ENCODE data around the gene ASB2. TPM values are rescaled to one million over a fixed set of nuclear protein-coding genes. Genes with fewer than 3 reads are reported as not detected.

Gene ASB2
- total RNA-seq, 2 experiments from 2014 or later = 21.3 to 24.0 TPM

DNA sequence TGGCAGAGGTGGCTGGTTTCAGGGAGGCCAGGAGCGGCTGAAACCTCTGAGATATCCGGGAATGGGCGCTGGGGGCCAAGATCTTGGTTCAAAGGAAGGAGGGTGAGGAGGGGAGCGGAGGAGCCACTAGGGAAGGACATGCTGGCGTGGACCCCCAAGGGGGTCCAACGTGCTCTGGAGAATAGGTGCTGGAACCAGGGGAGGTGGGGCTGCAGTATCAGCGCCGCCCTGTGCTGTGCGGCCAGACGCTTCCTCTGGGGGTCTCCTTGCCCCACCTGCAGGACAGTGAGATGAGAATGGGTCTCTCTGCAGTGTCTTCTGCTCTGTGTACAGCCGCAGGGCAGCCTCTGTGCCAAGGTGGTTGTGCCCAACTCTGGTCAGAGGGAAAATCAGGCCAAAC lies 46.7 kb downstream of the ASB2 start:
- Mint-ChIP-seq H3K27ac (no peak overlapping the region), H3K4me1 (no peaks in the 10 kb centered on the region), H3K27me3 (no peaks in the 10 kb centered on the region), H3K36me3 (no peaks in the 10 kb centered on the region), H3K9me3 (no peaks in the 10 kb centered on the region), H3K4me3 (no peak overlapping the region)
- no peak for DNase-seq
- POLR2A ChIA-PET = no interaction called here
- no peak for ATAC-seq (ENCODE audit: low read depth)

DNA sequence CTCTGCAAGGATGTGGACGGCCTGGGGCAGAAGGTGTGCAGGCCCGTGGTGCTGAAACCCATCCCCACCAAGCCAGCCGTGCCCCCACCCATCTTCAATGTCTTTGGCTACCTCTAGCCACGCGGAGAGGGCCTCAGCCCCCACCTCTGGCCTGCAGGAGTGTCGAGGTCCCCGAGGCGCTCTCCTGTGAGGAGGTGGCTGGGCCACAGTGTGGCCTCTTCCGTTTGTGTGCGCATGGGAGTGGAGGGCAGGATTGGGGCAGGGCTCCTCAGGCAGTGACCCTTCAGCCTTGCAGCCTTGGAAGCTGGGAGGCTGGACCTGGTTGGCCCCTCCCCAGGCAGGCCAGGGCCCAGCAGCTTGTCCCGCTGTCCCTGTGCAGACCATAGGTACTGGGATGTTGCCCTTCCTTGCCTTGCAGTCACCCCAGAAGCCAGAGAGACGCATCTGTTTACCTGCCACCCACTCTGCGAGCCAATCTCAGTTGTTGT lies 47.3 kb downstream of the ASB2 start:
- DNase-seq = no peak
- no peaks in the 10 kb centered on the region for H3K4me1 Mint-ChIP-seq
- no peak for ATAC-seq (ENCODE audit: low read depth)
- no peaks in the 10 kb centered on the region for H3K27me3 Mint-ChIP-seq
- H3K9me3 Mint-ChIP-seq = no peaks in the 10 kb centered on the region
- no peaks in the 10 kb centered on the region for H3K36me3 Mint-ChIP-seq
- H3K4me3 Mint-ChIP-seq = no peak overlapping the region
- H3K27ac Mint-ChIP-seq = no peak overlapping the region
- POLR2A ChIA-PET = no interaction called here

DNA sequence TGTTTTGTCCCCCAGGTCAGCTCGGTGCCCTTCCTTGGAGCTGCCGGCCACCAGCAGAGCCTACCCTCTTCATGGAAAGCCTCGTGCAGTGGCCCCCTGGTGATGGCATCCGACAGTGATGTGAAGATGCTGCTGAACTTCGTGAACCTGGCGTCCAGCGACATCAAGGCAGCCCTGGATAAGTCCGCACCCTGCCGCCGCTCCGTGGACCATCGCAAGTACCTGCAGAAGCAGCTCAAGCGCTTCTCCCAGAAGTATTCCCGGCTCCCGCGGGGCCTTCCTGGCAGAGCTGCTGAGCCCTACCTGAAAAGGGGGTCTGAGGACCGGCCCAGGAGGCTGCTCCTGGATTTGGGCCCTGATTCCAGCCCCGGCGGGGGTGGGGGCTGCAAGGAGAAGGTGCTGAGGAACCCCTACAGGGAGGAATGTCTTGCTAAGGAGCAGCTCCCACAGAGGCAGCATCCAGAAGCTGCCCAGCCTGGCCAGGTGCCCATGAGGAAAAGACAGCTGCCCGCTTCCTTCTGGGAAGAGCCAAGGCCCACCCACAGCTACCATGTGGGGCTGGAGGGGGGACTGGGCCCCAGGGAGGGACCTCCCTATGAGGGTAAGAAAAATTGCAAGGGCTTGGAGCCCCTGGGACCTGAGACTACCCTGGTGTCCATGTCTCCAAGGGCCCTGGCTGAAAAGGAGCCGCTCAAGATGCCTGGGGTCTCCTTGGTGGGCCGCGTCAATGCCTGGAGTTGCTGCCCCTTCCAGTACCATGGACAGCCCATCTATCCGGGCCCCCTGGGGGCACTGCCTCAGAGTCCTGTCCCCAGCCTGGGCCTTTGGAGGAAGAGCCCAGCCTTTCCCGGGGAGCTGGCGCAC lies 48.0 kb downstream of the ASB2 start:
- Mint-ChIP-seq H3K36me3 (no peaks in the 10 kb centered on the region), H3K27me3 (no peaks in the 10 kb centered on the region), H3K27ac (no peak overlapping the region), H3K9me3 (no peaks in the 10 kb centered on the region), H3K4me3 (no peak overlapping the region), H3K4me1 (no peaks in the 10 kb centered on the region)
- no peak for ATAC-seq (ENCODE audit: low read depth)
- POLR2A ChIA-PET = no interaction called here
- no peak for DNase-seq

GRCh38 chr14:93927800-93928145 lies 48.6 kb downstream of the ASB2 start:
- no peak overlapping the region for H3K4me3 Mint-ChIP-seq
- no peaks in the 10 kb centered on the region for H3K36me3 Mint-ChIP-seq
- POLR2A ChIA-PET = no interaction called here
- H3K4me1 Mint-ChIP-seq = no peaks in the 10 kb centered on the region
- peaks cover 3% of the 10 kb centered on the region for H3K27me3 Mint-ChIP-seq
- H3K9me3 Mint-ChIP-seq = no peaks in the 10 kb centered on the region
- ATAC-seq (ENCODE audit: low read depth) = no peak
- no peak for DNase-seq
- no peak overlapping the region for H3K27ac Mint-ChIP-seq

DNA sequence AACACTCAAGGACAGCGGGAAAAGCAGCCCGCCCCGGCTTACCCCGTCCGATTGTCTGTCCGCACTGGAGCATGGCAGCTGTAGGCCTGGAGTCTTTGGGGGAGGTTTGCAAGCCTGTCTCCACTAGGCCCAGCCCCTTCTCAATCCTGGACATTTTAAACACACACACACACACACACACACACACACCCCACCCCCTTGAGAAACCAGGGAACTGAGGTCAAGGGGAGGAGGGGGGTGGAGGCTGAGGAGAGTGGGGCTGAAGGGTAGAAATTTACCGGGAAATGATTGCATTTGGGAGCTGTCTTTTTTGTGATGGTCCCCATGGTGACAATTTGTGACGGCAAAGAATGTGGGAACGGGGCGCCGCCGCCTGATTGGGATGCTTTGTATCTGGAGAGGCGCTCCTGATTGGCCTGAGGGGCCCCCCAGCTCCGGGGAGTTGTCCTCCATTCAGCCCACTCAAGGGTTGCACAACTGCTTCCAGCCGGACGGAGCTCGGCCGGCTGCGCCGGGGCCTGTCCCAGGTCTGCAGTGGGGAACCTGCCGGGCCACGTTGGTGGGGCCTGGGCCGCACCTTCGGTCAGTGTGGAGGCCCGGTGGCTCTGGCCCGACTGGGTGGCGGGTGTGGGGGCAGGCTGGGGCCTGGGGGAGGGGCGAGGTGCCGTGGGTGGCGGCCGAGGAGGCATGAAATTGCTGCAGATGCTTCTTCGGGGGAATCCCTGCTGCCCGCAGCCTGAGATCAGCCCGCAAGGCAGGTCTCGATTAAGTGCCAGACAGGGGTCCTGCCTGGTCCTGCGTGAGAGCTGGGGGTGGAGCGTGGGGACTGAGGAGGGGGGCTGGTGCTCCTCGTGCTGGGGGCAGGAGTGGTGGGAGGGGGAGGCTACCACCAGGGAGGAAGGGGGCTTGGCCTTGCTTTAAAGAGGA lies 49.2 kb downstream of the ASB2 start, which contains the start of gene FAM181A:
Gene FAM181A, plus strand, starts transcription at position 472 of the 927 bp plus-strand sequence. CDS start 942 bp downstream, outside the sequence.
- Mint-ChIP-seq H3K27ac (no peak within 1 kb of the TSS), H3K36me3 (no peaks in the 10 kb centered on the region), H3K4me1 (no peaks in the 10 kb centered on the region), H3K27me3 (peaks cover 4% of the 10 kb centered on the region), H3K4me3 (no peak within 1 kb of the TSS), H3K9me3 (no peaks in the 10 kb centered on the region)
- DNase-seq (no peak), ATAC-seq (ENCODE audit: low read depth) (no peak)
- POLR2A ChIA-PET = no interaction called here

DNA sequence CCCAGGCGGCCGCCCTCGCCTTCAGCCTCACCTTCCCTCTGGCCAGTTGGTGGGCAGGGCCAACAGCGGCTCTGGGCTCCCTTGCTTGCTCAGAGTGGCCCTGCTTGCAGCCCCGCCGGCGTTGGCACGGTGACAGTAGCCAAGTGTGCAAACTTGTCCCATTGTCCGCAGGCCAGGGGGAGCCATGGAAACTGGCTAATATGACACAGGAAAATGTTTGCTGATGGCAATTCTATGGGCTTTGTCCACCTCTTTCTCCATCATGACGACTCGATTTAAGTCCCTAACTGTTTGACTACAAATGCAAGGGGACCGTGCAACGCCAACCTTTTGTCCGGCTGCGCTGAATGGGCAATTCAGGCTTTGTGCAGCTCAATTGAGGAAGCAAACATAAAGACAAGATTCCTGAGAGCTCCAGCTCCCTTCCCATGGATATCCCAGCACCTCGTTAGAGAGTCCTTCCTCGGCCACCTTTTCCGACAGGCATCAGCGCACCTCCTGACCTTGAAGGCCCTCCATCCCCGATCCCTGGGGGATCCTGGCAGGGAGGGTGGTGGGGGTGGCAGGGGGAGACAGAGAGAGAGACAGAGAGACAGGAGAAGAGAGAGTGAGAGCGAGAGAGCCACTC lies 50.0 kb downstream of the ASB2 start:
- Mint-ChIP-seq H3K27ac (no peak overlapping the region), H3K4me1 (no peaks in the 10 kb centered on the region), H3K27me3 (peaks cover 7% of the 10 kb centered on the region), H3K9me3 (no peaks in the 10 kb centered on the region), H3K4me3 (no peak overlapping the region), H3K36me3 (no peaks in the 10 kb centered on the region)
- POLR2A ChIA-PET = no interaction called here
- ATAC-seq (ENCODE audit: low read depth) (no peak), DNase-seq (no peak)

GRCh38 chr14:93925374-93925895 lies 50.9 kb downstream of the ASB2 start:
- Mint-ChIP-seq H3K27ac (no peak overlapping the region), H3K36me3 (no peaks in the 10 kb centered on the region), H3K4me3 (no peak overlapping the region), H3K27me3 (peaks cover 12% of the 10 kb centered on the region), H3K4me1 (no peaks in the 10 kb centered on the region), H3K9me3 (no peaks in the 10 kb centered on the region)
- no peak for DNase-seq
- no peak for ATAC-seq (ENCODE audit: low read depth)
- POLR2A ChIA-PET = no interaction called here

- DNase-seq (no peak), ATAC-seq (ENCODE audit: low read depth) (no peak)
- H3K4me3 Mint-ChIP-seq = no peak overlapping the region
- H3K4me1 Mint-ChIP-seq = no peaks in the 10 kb centered on the region
- H3K36me3 Mint-ChIP-seq = no peaks in the 10 kb centered on the region
- H3K27ac Mint-ChIP-seq = no peak overlapping the region
- H3K27me3 Mint-ChIP-seq = peaks cover 12% of the 10 kb centered on the region
- no peaks in the 10 kb centered on the region for H3K9me3 Mint-ChIP-seq
- POLR2A ChIA-PET = no interaction called here
These were observed 51.6 kb downstream of the ASB2 start for GRCh38 chr14:93924592-93925355.

- Mint-ChIP-seq H3K27me3 (peaks cover 12% of the 10 kb centered on the region), H3K27ac (no peak overlapping the region), H3K4me1 (no peaks in the 10 kb centered on the region), H3K4me3 (no peak overlapping the region), H3K9me3 (no peaks in the 10 kb centered on the region), H3K36me3 (no peaks in the 10 kb centered on the region)
- DNase-seq = no peak
- no peak for ATAC-seq (ENCODE audit: low read depth)
- POLR2A ChIA-PET = no interaction called here
These were observed 52.7 kb downstream of the ASB2 start for GRCh38 chr14:93923626-93924025.

DNA sequence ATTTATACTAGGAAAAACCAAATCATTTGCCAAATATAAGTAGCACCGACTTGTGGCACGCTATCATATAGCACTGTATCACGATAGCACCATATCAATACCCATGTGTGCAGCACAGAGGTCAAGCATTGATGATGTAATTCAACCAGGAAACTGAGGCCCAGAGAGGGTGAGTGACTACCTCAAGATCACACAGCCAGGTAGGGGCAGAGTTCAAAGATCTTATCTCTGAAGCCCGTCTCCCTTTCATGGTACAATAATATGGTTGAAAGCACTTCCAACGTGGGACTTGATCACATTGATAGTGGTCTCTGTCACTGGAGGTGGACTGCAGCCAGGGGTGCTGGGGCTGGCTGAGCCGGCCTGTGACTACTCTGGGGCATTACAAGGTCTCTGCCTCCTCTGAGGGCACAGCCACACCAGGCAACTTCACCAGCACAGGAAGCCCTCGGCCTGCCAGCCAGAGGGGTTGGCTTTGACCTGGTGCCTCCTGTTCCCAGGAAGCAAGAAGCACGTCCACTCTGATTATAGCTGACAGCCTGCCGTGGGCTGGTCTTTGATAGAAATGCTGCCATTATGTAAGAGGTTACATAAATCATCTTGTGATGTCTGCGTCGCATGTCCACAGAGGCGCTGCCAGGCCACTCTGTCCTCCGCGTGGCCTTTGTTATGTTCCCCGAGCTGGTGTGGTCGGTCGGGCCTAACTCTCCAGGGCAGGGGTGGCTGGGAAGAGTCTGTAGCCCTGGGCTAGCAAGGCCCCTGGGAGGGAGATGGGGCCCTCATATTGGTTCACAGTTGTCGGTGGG lies 55.2 kb downstream of the ASB2 start:
- H3K36me3 Mint-ChIP-seq = no peaks in the 10 kb centered on the region
- H3K27me3 Mint-ChIP-seq = peaks cover 18% of the 10 kb centered on the region
- no peak overlapping the region for H3K4me3 Mint-ChIP-seq
- POLR2A ChIA-PET = no interaction called here
- no peaks in the 10 kb centered on the region for H3K9me3 Mint-ChIP-seq
- no peak overlapping the region for H3K27ac Mint-ChIP-seq
- DNase-seq (no peak), ATAC-seq (ENCODE audit: low read depth) (no peak)
- H3K4me1 Mint-ChIP-seq = no peaks in the 10 kb centered on the region

DNA sequence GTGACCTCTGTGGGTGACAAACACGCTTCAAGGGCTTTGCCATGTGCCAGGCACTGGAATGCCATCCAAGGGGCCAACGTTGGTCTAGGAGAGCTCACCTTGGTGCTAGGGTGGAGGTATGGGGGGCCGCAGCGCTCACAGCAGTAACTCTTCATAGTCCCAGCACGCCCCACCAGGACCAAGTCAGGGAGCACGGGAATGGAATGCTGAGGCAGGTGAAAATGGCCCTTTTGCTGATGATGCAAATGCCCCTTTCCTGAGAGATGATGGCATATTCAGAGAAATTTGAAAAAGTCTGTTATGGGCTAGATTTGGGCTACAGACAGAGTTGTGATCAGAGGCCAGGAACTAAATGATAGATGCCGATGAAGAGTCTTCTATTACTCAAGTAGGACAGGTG lies 59.2 kb downstream of the ASB2 start:
- DNase-seq (no peak), ATAC-seq (ENCODE audit: low read depth) (no peak)
- no peak overlapping the region for H3K4me3 Mint-ChIP-seq
- peaks cover 8% of the 10 kb centered on the region for H3K9me3 Mint-ChIP-seq
- no peak overlapping the region for H3K27ac Mint-ChIP-seq
- peaks cover 12% of the 10 kb centered on the region for H3K4me1 Mint-ChIP-seq
- peaks cover 7% of the 10 kb centered on the region for H3K36me3 Mint-ChIP-seq
- peaks cover 13% of the 10 kb centered on the region for H3K27me3 Mint-ChIP-seq
- POLR2A ChIA-PET = no interaction called here

DNA sequence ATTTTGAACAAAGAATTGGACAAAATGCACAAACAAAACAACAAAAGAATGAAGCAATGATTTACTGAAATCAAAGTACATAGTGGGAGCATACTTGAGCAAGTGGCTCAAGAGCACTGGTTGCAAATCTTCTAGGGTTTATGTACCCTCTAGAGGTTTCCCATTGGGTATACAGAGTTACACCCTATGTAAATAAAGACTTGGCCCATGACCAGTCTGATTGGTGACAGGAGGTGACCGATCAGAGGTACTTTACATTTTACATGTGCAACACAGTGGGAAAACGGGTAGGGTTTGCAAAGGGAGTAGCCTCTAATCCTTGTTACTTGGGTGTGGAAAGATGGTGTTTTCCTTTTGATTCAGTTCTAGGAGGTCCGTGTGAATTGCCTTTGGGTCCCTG lies 59.9 kb downstream of the ASB2 start:
- ATAC-seq (ENCODE audit: low read depth) = no peak
- DNase-seq = no peak
- Mint-ChIP-seq H3K36me3 (peaks cover 7% of the 10 kb centered on the region), H3K27me3 (peaks cover 11% of the 10 kb centered on the region), H3K4me1 (peaks cover 12% of the 10 kb centered on the region), H3K4me3 (no peak overlapping the region), H3K27ac (no peak overlapping the region), H3K9me3 (peaks cover 8% of the 10 kb centered on the region)
- POLR2A ChIA-PET = no interaction called here
